Ureter (tissue), 1 donor: ENCODE measurements around the gene TBC1D23. TPM values are rescaled to one million over a fixed set of nuclear protein-coding genes. Genes with fewer than 3 reads are reported as not detected.
"Not testable (repeated sequence)": the region's sequence is repeated elsewhere in the genome, so short reads cannot be mapped to it uniquely, and the experiment has no call there.

ENCODE experiments used
- DNase-seq: peaks from one replicate; pipeline ENCODE4 v3.0.0-alpha.2; 2020; ENCODE audit warnings: low spot score
- total RNA-seq: library from RNA; stranded (reverse); gene quantifications from one replicate; pipeline ENCODE4 v1.2.4, GENCODE V29; 2023
- donor health status: DM: yes; HTN: yes; CAD: no.

TBC1D23 gene
- total RNA-seq, 1 donor from 2014 or later: 44.7 TPM

DNA sequence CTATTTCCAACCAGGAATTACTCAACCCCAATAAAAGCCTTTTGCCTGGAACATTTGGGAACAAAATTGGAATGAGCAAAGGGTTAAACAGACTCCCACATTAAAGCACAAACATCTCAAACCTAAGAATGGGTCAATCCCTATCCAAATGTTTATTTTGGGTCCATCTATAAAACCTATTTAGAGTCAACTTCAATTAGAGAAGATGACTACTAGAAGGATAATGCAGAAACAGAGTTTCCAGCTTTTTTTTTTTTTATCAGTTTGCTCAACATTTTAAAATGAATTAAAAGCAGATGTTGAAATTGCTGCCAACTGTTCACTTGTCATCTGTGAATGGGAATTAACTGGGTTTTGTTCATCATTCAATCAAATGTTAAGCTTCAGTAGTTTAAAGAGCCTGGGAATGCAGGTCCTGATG is 4.1 kb upstream of the TBC1D23 start:
- DNase-seq: no peak

DNA sequence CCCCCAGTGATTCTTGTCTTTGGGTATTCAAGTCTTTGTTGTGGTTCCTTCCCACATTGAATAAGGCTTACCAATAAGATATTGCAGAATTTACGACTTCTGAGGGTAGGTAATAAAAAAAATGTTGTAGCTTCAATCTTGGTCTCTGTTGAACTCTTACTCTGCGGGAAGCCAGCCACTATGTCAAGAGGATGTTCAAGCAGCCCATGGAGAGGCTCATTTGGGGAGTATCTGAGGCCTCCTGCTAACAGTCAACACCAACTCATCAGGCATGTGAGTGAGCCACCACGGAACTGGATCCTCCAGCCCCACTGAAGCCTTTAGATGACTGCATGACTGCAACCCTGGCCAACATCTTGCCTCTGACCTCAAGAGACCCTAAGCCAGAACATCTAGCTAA is 3.2 kb upstream of the TBC1D23 start:
- no peak for DNase-seq

DNA sequence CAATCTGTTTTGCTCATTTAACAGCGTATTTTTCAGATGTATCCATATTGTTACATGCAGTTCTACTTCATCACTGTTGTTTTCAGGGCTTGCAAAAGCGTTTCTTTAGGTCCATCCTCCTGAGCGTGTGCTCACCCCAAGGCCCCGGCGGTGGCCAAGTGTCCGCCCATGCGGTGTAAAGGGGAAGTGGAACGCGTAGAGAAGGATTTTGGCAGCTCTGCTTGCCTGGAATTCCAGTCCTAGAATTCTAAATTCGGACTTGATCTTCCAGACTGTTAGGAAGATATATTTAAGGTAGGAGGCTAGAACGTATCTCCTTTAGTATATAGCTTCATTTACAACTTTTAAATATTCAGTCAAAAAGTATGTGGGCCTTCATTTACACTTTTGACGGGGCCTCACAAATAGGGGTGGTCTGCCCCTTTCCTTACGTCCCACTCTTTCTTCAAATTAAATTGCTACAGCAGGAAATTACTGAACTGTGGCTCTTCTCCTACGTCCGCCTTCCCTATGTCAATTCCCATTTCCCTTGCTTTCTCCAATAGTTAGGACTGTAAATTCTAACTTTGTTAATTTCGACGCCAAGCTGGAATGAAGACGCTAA is 609 bp upstream of the TBC1D23 start:
- DNase-seq: peak; percentile 49

DNA sequence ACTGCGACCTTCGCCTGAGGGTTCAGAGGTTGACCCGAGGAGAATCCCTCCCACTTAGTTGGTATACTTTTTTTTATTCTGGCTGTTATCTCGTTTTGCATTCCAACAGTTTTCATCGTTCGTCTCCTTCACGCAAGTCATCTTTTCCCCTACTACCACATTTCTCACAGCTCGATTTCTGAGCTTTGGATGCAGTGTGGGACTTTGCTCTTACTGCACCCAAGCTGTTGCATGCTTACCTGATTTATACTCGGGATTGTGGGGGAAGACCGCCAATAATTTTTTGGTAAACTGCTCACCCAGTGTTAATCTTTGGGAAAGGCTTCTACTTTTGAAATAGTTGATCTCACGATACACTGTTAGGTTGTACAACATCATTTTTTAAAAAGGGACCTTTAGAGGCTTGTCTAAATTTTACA is 702 bp downstream of the TBC1D23 start:
- no peak for DNase-seq

DNA sequence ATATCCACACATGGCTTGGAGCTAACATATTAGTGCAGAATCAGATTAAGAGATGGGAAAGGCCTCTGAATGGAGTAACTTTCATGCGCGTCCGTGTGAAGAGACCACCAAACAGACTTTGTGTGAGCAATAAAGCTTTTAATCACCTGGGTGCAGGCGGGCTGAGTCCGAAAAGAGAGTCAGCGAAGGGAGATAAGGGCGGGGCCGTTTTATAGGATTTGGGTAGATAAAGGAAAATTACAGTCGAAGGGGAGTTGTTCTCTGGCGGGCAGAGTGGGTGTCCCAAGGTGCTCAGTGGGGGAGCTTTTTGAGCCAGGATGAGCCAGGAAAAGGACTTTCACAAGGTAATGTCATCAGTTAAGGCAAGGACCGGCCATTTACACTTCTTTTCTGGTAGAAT is 2.1 kb downstream of the TBC1D23 start:
- DNase-seq: not testable (repeated sequence)

DNA sequence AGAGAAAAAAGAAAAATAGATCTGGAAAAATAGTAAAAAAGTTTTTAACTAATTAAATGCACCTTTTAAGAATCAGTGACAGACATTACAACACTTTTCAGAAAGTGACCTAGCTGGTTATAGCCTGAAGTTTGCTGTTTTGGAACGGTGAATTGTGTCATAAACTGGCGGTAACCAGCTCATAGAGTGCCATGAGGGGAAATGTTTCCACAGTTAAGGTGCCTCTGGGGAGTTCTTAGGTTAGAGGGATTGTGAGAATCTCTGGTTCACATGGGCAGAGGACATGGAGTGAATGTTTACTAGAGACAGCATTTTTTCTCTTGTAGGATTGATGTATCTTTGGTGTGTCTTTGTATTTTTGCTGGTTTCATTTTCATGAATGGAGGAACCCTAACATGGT is 2.8 kb downstream of the TBC1D23 start:
- DNase-seq: no peak

DNA sequence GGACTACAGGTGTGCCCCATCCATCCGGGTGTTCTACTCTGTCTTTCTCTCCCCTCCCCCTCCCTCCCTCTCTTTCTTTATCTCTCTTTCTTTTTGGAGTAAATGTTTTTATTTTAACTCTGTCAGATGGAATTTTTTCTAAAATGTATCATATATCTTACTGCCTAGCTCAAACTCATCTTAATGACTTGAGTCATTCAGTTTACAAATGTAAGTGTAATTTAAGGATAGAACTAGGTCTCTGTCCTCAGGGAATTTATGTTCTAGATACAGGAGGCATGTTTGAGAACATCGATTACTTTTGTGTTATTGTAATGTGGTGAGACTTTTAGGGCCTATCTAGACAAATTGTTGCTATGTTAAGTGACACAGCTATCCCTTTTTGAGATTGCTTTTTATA is 3.5 kb downstream of the TBC1D23 start:
- DNase-seq: no peak

DNA sequence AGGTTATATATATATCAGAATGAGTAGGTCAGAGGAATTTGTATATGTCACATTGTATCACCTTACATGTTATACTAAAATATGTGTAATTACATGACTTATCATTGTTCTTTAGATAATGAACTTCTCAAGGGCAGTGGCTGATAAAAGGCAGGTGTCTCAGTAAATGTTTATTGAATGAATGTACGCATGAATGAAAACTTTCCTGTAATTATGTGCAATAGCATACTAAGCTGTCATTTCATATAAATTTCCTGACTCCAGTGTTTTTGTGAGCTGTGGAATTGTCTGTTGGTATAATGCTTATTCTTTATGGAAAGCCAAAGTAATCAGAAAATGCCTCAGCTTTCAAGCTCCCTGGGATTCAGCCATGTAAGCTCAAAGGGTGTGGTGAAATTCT is 4.2 kb downstream of the TBC1D23 start:
- no peak for DNase-seq

DNA sequence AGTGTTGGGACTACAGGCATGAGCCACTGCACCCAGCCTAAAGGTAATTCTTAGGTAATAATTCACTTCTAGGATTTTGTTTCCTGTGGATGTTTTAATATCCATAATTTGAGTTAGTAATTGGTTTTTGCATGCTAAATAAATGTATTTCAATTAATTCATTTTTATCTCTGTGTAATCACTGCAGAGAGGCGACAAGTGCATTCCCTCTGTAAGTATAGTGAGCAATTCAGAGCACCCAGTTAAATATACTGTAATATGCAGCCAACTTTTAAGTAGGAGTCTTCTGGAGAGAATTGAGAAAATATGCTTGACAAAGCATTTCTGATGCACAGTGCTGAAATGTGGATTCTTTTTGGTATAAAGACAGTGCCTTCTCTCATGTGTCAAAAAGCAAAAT is 5.7 kb downstream of the TBC1D23 start:
- no peak for DNase-seq

DNA sequence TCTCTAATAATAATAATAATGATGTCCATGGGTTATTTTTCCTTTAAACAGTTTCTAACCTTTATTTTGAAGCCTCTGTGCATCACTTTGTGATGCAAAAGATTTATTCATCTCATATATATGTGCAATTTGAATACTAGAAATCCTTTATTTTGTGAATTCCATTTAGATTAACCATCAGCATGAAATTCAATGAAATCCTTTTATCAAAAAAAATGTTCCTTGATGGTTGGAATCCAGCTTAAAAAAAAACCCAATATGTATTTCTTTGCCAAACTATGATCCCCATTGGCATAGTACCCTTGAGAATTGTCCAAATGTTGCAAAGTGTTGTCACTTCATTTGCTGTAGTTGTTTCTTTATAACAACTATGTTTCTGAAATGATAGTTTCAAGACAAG is 7.4 kb downstream of the TBC1D23 start:
- no peak for DNase-seq

DNA sequence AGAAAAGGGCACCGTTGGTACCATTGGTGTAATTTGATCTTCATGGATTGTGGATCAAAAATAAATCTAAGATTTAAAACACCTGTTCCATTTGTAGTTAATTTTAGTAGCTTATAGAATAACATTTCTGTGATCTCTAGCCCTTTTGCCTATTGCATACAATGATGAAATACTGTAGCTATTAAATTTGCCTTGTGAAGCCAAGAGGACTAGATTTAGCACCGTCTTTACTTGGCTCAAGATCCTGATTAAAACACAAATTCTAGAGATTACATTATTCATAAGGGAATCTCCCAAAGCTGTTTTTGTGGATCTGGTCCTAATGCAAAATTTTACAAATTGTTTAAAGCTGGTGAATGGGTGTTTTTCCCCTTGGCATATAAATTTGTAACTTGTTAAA is 8.2 kb downstream of the TBC1D23 start:
- DNase-seq: no peak

DNA sequence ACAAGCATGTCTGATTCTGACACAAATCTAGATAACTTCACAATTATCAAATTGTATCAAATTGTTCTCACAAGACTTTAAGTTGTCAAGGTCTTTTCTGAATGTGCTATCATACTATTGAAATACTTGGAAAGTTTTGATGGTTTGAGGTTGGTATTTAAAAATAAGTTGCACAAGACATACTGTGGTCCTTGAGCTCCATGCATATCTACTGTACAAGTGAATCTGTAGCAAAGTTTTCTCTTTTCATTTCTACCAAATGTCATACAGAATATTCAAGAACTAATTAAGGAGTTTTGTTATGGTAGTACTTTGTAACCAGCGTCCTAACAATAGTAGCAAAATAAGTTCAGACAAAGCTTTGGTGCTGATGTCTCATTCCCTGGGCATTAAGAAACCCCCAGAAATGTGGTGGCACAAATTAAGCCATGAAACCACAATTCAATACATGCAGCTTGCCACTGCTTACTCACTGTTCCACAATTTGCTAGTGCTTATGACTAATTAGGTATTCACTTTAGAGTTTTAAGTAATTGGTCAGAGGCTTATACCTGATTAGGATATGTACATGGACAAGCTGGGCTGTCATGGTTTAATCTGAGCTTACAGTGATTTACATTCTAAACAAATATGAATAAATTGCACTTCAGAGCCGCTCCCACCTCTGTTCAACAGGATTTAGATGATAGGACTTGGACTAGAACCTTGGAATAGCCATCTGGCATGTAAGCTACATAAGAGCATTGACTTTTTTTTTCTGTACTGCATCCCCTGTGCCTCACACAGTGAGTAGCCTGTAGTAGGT is 8.8 kb downstream of the TBC1D23 start:
- no peak for DNase-seq

DNA sequence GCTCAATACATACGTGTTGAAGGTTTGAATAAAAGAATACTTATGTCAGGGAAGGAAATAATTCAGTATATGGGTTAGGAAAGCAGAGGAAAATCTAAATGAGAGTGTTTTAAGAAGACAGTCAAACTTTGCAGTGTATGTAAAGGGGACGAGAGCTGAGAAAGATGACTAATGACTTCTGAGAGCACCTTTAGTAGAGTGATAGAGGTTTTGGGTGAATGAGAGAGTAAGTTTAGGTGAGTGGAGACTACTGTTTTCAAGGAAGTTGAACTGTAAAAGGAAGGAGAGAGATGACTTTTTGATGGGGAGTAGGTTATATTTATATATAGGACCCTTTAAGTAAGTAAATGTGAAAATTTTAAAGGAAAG is 9.4 kb downstream of the TBC1D23 start:
- no peak for DNase-seq

DNA sequence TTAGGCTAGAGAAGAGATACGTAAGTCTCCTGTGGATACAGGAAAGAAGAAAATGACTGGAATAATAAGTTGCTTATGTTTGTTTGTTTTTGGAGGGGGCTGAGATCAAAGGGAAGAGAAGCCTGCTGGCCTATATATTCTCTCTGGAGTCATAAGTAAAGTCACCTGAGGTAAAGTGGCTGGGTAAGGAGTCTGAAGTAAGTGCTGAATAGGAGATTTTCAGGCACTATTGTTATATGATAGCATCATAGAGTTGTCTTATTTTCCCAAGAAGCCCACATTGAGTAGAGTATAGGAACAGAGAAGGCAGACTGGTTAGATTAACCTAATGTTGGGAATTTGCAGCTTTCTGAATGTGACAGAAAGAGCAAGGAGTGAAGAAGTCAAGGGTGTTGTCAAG is 10.7 kb downstream of the TBC1D23 start:
- DNase-seq: no peak

DNA sequence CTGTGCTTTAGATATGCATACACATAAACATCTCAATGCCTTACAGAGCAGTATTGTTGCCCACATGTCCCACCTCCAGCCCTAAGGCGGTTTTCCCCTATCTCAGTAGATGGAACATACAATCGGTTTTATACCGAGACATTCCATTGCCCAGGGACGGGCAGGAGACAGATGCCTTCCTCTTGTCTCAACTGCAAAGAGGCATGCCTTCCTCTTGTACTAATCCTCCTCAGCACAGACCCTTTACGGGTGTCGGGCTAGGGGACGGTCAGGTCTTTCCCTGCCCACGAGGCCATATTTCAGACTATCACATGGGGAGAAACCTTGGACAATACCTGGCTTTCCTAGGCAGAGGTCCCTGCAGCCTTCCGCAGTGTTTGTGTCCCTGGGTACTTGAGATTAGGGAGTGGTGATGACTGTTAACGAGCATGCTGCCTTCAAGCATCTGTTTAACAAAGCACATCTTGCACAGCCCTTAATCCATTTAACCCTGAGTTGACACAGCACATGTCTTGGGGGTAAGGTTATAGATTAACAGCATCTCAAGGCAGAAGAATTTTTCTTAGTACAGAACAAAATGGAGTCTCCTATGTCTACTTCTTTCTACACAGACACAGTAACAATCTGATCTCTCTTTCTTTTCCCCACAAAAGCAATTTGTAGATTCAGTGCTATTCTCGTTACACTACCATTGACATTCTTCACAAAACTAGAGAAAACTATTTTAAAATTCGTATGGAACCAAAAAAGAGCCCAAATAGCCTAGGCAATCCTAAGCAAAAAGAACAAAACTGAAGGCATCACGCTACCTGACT is 12.2 kb downstream of the TBC1D23 start:
- DNase-seq: not testable (repeated sequence)

DNA sequence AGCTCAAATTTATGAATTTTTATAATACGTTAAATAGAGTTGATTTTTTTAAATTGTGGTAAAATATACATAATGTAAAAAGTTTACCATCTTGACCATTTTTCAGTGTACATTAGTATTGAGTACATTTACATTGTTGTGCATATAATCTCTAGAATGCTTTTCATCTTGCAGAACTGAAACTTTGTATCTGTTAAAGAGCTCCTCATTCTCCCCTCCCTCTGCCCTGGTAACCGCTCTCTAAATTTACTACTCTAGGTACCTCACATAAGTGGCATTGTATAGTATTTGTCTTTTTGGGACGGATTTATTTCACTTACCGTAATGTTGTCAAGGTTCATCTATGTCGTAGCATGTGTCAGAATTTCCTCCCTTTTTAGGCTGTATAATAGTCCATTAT is 13.6 kb downstream of the TBC1D23 start:
- DNase-seq: no peak

DNA sequence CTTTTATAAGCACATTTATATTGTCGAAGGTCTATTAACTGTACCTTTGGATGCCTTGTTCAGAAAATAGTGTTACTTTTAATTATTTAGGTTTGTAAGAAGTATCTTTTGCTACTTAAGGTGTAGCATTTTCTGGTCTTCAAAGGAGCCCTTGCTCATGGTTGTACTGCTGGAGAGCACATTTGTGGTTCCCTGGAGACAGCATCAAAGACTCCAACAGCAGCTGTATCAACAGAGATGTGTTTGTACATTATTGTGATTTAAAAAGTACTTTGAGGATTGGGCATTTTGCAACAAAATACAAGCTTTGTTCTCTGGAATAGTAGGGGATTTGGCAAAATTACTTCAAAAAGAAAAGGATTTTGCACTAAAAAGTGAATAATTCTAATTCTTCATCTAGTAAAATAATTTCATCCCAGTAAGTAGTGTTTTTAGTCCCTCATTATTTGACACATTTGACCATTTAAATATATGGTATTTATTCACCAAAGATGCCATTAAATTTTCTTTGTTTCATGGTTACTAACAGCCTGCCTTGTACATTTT is 16.5 kb downstream of the TBC1D23 start:
- no peak for DNase-seq

DNA sequence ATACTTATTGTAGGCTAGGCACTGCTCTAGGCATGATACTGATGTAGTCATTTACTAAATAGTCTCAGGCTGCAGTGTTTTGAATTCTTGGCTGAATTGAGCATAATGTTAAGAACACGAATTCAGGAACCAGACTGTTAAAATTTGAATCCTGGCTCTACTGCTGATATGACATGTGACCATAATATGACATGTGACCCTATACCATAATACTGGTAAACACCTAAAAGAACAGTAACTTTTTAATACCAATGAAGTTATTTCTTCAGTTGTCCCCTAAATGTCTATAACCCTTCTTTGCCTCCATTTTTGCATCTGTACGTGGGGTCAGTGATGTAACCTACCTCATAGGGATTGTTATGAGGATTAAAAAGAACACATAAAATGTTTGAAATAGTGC is 18.1 kb downstream of the TBC1D23 start:
- DNase-seq: no peak

DNA sequence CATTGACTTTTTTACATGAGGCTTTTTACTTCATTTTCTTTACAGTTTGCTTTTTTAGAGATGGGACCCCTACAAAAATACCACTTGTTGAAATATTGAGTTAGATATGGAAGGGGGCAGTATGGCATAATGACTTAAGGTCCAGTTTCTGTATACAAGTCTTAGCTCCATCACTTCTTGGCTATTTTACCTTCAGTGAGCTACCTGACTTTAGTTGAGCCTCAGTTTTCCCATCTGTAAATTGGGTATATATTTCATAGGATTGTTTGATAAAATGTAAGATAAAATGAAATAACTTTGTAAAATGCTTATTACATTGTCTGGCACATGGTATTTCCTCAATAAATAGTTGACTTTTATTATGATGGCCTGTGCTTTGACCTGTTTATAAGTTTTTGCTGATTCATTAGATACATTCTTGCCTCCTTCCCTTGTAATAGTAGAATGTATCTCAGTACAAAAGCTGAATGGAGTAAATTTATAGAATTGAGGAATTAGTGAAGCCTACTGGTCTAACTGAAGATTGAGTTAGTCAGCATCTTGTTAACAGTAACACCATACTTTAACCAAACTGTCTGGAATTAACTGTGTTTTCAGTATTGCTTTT is 27.6 kb downstream of the TBC1D23 start:
- DNase-seq: no peak

DNA sequence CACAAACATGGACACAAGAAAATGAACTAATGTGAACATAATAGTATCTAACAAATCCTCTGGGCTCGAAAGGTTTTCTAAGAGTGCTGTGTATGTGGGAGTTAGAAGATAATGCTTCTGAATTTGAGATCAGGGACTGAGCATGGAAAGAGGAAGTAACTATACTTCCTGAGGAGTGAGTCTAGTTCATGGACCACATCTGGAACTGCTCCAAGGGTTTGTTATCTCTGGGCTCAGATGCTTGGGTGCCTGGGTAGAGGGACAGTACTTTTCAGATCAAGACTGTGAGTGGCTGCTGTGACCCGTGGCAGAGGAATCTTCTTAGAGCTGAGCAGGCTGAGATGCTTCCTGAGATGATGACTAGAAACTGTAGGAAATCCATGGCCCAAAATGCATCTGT is 28.5 kb downstream of the TBC1D23 start:
- no peak for DNase-seq

DNA sequence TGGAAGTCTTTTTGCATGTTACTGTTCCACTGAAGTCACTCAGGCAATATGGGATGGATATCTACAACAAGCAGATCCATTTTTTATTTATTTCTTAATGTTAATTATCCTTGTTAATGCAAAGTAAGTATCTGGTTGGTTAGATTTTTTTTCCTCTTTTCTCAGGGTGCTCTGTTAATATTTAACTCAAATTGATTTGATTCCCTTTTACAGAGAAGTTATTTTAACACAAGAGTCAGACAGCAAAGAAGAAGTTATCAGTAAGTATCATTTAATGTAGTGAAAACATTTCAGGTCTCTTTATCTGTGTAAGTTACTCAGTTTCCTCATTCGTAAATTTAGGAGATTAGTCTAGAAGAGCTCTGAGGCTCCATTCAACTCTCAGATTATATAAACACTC is 34.3 kb downstream of the TBC1D23 start:
- DNase-seq: no peak

DNA sequence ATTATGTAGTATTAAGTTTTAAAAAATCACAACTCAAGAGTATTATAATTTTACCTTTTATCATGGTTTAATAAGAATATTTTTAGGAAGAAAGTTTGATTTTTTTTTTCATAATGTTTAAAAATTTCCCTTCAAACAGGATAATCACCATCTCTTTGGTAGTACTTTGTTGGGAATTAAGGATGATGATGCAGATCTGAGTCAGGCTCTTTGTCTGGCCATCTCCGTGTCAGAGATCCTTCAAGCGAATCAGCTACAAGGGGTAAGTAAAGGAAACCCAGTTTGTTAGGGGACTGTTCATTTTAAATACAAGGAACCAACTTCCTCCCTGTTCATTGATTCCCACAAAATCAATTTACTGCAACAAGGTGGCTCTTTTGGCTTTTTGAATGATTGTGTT is 37.0 kb downstream of the TBC1D23 start:
- DNase-seq: no peak
